HCT116 (cell line): ENCODE results near the gene GLRA3. TPM values are rescaled to one million over a fixed set of nuclear protein-coding genes. Genes with fewer than 3 reads are reported as not detected.

Experiments
- ATAC-seq: fragments of 200-7000 bp; cut with Tn5 transposase; 2 replicates; pipeline ENCODE4 v1.9.1; 2020; ENCODE audit warnings: mild to moderate bottlenecking, moderate library complexity
- BruUV-seq: library from RNA; stranded (reverse); fragments of 400-500 nt; replicated peaks from 2 replicates; lab custom pipeline; 2021; lab: Mats Ljungman, UMichigan
- CTCF ChIA-PET: fragments of 300-600 bp; sonication (Branson Sonifier 250); formaldehyde crosslinking; loops from one replicate; lab custom pipeline; 2021; ENCODE audit warnings: antibody characterized with exemption; lab: Charles Lee
- POLR2A ChIA-PET: fragments of 300-600, 350-600 bp; sonication (Branson Sonifier 250); formaldehyde crosslinking; loops from one replicate; lab custom pipeline; 2021; ENCODE audit warnings: antibody characterized with exemption; lab: Charles Lee
- RAD21 ChIA-PET, 2 experiments: fragments of 300-600 bp; sonication (Branson Sonifier 250); formaldehyde crosslinking; loops; one replicate each; lab custom pipeline; 2023; ENCODE audit warnings: low total read pairs in 2 of 2; ENCODE audit not compliant: uncharacterized antibody in 2 of 2, unreplicated experiment in 2 of 2, low non-redundant PET in 1 of 2; lab: Charles Lee
- DNase-seq: peaks from one replicate; pipeline ENCODE4 v3.0.0-alpha.2; 2010; ENCODE audit warnings: low read depth, low spot score
- H2AFZ ChIP-seq: fragments of 200-600 bp; shearing (Covaris generic), sonication (generic); 2 replicates; pipeline ENCODE4 v1.6.1; 2017; ENCODE audit warnings: low read depth, mixed run types, mixed read lengths, antibody characterized with exemption, low read length; ENCODE audit not compliant: poor library complexity, severe bottlenecking
- H3K27ac ChIP-seq: 2 replicates; pipeline ENCODE4 v1.5.1; 2012; ENCODE audit warnings: low read depth, low read length
- H3K27me3 ChIP-seq: fragments of 200-600 bp; sonication (generic); 2 replicates; pipeline ENCODE4 v1.6.1; 2016; ENCODE audit warnings: mixed run types, low read length, mixed read lengths; ENCODE audit not compliant: insufficient read depth
- H3K36me3 ChIP-seq, 2 experiments: fragments of 200-500 bp in 1 of 2; fragments of 200-600 bp in 1 of 2; sonication (Bioruptor generic) in 1 of 2; sonication (generic) in 1 of 2; 2 replicates each; pipeline versions ENCODE4 v1.5.1 to v1.6.1; 2014 to 2016; ENCODE audit warnings: low read length in 2 of 2, inconsistent platforms in 1 of 2, mixed read lengths in 1 of 2, mixed run types in 1 of 2; ENCODE audit not compliant: insufficient read depth in 2 of 2, control insufficient read depth in 1 of 2
- H3K4me1 ChIP-seq, 2 experiments: fragments of 200-600 bp in 1 of 2; sonication (generic) in 1 of 2; 2 replicates each; pipeline versions ENCODE4 v1.5.1 to v1.6.1; 2012 to 2017; ENCODE audit warnings: low read length in 2 of 2, inconsistent platforms in 1 of 2, mild to moderate bottlenecking in 1 of 2, mixed read lengths in 1 of 2, mixed run types in 1 of 2, moderate library complexity in 1 of 2; ENCODE audit not compliant: insufficient read depth in 2 of 2, control insufficient read depth in 1 of 2
- H3K4me2 ChIP-seq: fragments of 200-600 bp; sonication (generic); 2 replicates; pipeline ENCODE4 v1.6.1; 2017; ENCODE audit warnings: mixed run types, low read length, mixed read lengths
- H3K4me3 ChIP-seq, 2 experiments: fragments of 200-600 bp in 1 of 2; sonication (generic) in 1 of 2; replicated peaks in 1 of 2; 2 replicates each; pipeline ENCODE4 v1.5.1; 2011 to 2016; ENCODE audit warnings: low read length in 2 of 2, control low read depth in 1 of 2, low read depth in 1 of 2, mild to moderate bottlenecking in 1 of 2, mixed read lengths in 1 of 2, mixed run types in 1 of 2
- H3K79me2 ChIP-seq: fragments of 200-600 bp; sonication (generic); 2 replicates; pipeline ENCODE4 v1.6.1; 2017; ENCODE audit warnings: mild to moderate bottlenecking, mixed run types, low read length, moderate library complexity, mixed read lengths; ENCODE audit not compliant: insufficient read depth
- H3K9ac ChIP-seq: fragments of 200-600 bp; sonication (generic); 2 replicates; pipeline ENCODE4 v1.6.1; 2016; ENCODE audit warnings: low read length, mixed read lengths
- H3K9me2 ChIP-seq: fragments of 200-600 bp; sonication (generic), shearing (Covaris generic); 2 replicates; pipeline ENCODE4 v1.6.1; 2017; ENCODE audit warnings: mixed run types, mild to moderate bottlenecking, moderate library complexity; ENCODE audit not compliant: insufficient read depth
- H3K9me3 ChIP-seq, 2 experiments: fragments of 200-500 bp in 1 of 2; fragments of 200-600 bp in 1 of 2; sonication (Bioruptor generic) in 1 of 2; sonication (generic) in 1 of 2; 2 replicates each; pipeline ENCODE4 v1.6.1; 2014 to 2017; ENCODE audit warnings: low read length in 2 of 2, mixed read lengths in 2 of 2, inconsistent platforms in 1 of 2, low read depth in 1 of 2, mild to moderate bottlenecking in 1 of 2, mixed run types in 1 of 2, moderate library complexity in 1 of 2; ENCODE audit not compliant: control insufficient read depth in 1 of 2, insufficient read depth in 1 of 2
- H4K20me1 ChIP-seq: fragments of 200-600 bp; sonication (generic), shearing (Covaris generic); 2 replicates; pipeline ENCODE4 v1.6.1; 2017; ENCODE audit warnings: mixed run types, mild to moderate bottlenecking, moderate library complexity; ENCODE audit not compliant: insufficient read depth
- CBX3 ChIP-seq: IDR thresholded peaks from 2 replicates; pipeline ENCODE4 v1.6.1; 2012; ENCODE audit warnings: low read depth
- EZH2phosphoT487 ChIP-seq: fragments of 200-600 bp; IDR thresholded peaks from 2 replicates; pipeline ENCODE4 v1.6.1; 2018; ENCODE audit warnings: antibody characterized with exemption, borderline replicate concordance
- POLR2AphosphoS5 ChIP-seq: IDR thresholded peaks from 2 replicates; pipeline ENCODE4 v1.6.1; 2011; ENCODE audit warnings: mild to moderate bottlenecking, low read depth, low read length, moderate library complexity
- SIN3A ChIP-seq: IDR thresholded peaks from 2 replicates; pipeline ENCODE4 v1.6.1; 2012; ENCODE audit warnings: low read depth
- SP1 ChIP-seq: IDR thresholded peaks from 2 replicates; pipeline ENCODE4 v1.6.1; 2012; ENCODE audit warnings: low read depth
- ZNF274 ChIP-seq: fragments of 200-500 bp; sonication (Bioruptor generic); IDR thresholded peaks from 2 replicates; pipeline ENCODE4 v1.6.1; 2014; ENCODE audit warnings: mild to moderate bottlenecking, low read depth, low read length, inconsistent platforms
- intact Hi-C: fragments of 100-400 bp; cut with micrococcal nuclease; formaldehyde crosslinking; loops from 2 replicates; pipeline ENCODE4 v1.10.0; 2022
- total RNA-seq: library from RNA; stranded (reverse); gene quantifications from one replicate; pipeline ENCODE4 v1.2.1, GENCODE V29; 2021; ENCODE audit not compliant: unreplicated experiment
- TF ChIP-seq, protein P1 (sequence below): IDR thresholded peaks from 2 replicates; pipeline ENCODE4 v1.6.1; 2012
- TF ChIP-seq, protein P2 (sequence below), 3 experiments: fragments of 200-600 bp in 1 of 3; sonication (generic) in 1 of 3; IDR thresholded peaks in 2 of 3; conservative IDR thresholded peaks in 1 of 3; 2 replicates each; pipeline ENCODE4 v1.5.1; 2012 to 2017; ENCODE audit warnings: low read depth in 2 of 3, low read length in 2 of 3, antibody characterized with exemption in 1 of 3, borderline replicate concordance in 1 of 3, control low read depth in 1 of 3, mild to moderate bottlenecking in 1 of 3, mixed read lengths in 1 of 3, mixed run types in 1 of 3, moderate library complexity in 1 of 3; ENCODE audit not compliant: insufficient read depth in 1 of 3
- TF ChIP-seq, protein P3 (sequence below): IDR thresholded peaks from 2 replicates; pipeline ENCODE4 v1.6.1; 2012; ENCODE audit warnings: low read depth

The GLRA3 gene
- total RNA-seq, 1 experiment from 2014 or later = not detected

DNA sequence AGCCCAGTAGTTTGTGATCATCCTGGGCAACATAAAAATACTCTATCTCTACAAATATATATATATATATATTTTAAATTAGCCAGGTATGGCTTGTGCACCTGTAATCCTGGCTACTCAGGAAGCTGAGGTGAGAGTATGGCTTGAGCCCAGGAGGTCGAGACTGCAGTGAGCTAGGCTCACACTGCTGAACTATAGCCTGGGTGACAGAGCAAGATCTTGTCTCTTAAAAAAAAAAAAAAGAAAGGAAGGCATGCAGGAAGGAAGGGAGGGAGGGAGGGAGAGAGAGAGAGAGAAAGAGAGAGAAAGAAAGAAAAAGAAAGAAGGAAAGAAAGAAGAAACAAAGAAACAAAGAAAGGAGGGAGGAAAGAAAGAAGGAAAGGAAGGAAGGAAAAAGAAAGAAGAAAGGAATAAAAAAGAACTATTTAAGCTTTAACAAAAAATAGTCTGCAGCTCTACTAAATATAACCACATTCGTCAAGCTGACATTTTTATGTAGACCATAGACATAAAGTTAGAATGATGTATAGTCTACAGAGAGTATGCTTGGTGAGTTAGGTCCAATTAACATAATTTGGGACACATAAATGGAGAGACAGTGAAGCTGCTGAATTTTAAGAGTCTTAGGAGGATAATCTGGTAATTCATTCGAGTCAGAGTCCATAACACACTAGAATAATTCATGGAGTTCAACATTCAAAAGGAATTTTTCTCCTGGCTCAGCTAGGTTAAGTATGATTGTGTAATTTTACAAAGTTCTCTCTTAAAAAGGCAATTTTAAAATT lies 111.9 kb downstream of the GLRA3 start:
- no peaks in the 10 kb centered on the region for H3K9me3 ChIP-seq
- H3K36me3 ChIP-seq = no peaks in the 10 kb centered on the region
- BruUV-seq = no TSS peak
- DNase-seq (no peak), ATAC-seq (no peak)
- H3K79me2 ChIP-seq = no peaks in the 10 kb centered on the region
- H3K27ac ChIP-seq = no peak overlapping the region
- H3K4me3 ChIP-seq = no peak overlapping the region
- no peaks in the 10 kb centered on the region for H3K27me3 ChIP-seq
- H2AFZ ChIP-seq = no peak overlapping the region
- H3K9ac ChIP-seq = no peak overlapping the region
- POLR2A ChIA-PET = no interaction called here
- H3K4me2 ChIP-seq = no peak overlapping the region
- RAD21 ChIA-PET = no interaction called here
- TF ChIP-seq SP1 (no peak), CBX3 (no peak), ZNF274 (no peak), SIN3A (no peak), POLR2AphosphoS5 (no peak), EZH2phosphoT487 (no peak)
- TF ChIP-seq, protein P1, sequence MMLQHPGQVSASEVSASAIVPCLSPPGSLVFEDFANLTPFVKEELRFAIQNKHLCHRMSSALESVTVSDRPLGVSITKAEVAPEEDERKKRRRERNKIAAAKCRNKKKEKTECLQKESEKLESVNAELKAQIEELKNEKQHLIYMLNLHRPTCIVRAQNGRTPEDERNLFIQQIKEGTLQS = no peak
- TF ChIP-seq, protein P2, sequence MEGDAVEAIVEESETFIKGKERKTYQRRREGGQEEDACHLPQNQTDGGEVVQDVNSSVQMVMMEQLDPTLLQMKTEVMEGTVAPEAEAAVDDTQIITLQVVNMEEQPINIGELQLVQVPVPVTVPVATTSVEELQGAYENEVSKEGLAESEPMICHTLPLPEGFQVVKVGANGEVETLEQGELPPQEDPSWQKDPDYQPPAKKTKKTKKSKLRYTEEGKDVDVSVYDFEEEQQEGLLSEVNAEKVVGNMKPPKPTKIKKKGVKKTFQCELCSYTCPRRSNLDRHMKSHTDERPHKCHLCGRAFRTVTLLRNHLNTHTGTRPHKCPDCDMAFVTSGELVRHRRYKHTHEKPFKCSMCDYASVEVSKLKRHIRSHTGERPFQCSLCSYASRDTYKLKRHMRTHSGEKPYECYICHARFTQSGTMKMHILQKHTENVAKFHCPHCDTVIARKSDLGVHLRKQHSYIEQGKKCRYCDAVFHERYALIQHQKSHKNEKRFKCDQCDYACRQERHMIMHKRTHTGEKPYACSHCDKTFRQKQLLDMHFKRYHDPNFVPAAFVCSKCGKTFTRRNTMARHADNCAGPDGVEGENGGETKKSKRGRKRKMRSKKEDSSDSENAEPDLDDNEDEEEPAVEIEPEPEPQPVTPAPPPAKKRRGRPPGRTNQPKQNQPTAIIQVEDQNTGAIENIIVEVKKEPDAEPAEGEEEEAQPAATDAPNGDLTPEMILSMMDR (IDR thresholded peaks at IDR 0.05 in 2 of 3, conservative IDR thresholded peaks at IDR 0.05 in 1 of 3; ENCODE audit: borderline replicate concordance in 1 of 3, insufficient read depth in 1 of 3, low read depth in 2 of 3, low read length in 2 of 3) = no peak
- TF ChIP-seq, protein P3, sequence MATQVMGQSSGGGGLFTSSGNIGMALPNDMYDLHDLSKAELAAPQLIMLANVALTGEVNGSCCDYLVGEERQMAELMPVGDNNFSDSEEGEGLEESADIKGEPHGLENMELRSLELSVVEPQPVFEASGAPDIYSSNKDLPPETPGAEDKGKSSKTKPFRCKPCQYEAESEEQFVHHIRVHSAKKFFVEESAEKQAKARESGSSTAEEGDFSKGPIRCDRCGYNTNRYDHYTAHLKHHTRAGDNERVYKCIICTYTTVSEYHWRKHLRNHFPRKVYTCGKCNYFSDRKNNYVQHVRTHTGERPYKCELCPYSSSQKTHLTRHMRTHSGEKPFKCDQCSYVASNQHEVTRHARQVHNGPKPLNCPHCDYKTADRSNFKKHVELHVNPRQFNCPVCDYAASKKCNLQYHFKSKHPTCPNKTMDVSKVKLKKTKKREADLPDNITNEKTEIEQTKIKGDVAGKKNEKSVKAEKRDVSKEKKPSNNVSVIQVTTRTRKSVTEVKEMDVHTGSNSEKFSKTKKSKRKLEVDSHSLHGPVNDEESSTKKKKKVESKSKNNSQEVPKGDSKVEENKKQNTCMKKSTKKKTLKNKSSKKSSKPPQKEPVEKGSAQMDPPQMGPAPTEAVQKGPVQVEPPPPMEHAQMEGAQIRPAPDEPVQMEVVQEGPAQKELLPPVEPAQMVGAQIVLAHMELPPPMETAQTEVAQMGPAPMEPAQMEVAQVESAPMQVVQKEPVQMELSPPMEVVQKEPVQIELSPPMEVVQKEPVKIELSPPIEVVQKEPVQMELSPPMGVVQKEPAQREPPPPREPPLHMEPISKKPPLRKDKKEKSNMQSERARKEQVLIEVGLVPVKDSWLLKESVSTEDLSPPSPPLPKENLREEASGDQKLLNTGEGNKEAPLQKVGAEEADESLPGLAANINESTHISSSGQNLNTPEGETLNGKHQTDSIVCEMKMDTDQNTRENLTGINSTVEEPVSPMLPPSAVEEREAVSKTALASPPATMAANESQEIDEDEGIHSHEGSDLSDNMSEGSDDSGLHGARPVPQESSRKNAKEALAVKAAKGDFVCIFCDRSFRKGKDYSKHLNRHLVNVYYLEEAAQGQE = no peak
- no peaks in the 10 kb centered on the region for H3K4me1 ChIP-seq
- H3K9me2 ChIP-seq = no peaks in the 10 kb centered on the region
- no peaks in the 10 kb centered on the region for H4K20me1 ChIP-seq
- CTCF ChIA-PET = no interaction called here
- intact Hi-C loops = no loop called here
